HG02678 (cell line): ENCODE results near the gene ANO4.
"Not testable (repeated sequence)": the region's sequence is repeated elsewhere in the genome, so short reads cannot be mapped to it uniquely, and the experiment has no call there.

Experiments used
- ATAC-seq: cut with Tn5 transposase; IDR thresholded peaks from one replicate; pipeline ENCODE4 v1.9.1; 2021; ENCODE audit warnings: mild to moderate bottlenecking, moderate library complexity; ENCODE audit not compliant: unreplicated experiment

ANO4 gene

DNA sequence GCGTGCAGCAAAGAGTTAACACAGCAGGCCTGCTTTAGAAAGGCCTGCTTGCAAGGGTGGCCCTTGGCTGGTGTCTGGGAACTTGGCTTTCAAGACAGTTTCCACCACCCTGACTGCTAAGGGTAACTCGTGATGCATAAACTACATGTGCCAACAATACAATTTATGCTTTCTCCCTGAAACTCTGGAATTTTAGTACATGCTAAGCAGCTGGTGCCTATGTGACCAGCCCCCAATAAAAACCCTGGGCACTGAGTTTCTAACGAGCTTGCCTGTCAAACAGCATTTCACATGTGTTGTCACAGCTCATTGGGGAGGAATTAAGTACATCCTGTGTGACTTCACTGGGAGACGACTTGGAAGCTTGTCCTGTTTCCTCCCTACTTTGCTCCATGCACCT is 282.3 kb downstream of the ANO4 start:
- ATAC-seq: no peak

- ATAC-seq: no peak
Observed at GRCh38 chr12:101077791-101078528, 283.4 kb downstream of the ANO4 start.

- no peak for ATAC-seq
Observed at GRCh38 chr12:101078536-101079285, 284.1 kb downstream of the ANO4 start.

GRCh38 chr12:101082706-101083105 is 288.1 kb downstream of the ANO4 start:
- no peak for ATAC-seq

GRCh38 chr12:101086490-101087135 is 292.0 kb downstream of the ANO4 start:
- no peak for ATAC-seq

- no peak for ATAC-seq
Observed at GRCh38 chr12:101087920-101088319, 293.3 kb downstream of the ANO4 start.

DNA sequence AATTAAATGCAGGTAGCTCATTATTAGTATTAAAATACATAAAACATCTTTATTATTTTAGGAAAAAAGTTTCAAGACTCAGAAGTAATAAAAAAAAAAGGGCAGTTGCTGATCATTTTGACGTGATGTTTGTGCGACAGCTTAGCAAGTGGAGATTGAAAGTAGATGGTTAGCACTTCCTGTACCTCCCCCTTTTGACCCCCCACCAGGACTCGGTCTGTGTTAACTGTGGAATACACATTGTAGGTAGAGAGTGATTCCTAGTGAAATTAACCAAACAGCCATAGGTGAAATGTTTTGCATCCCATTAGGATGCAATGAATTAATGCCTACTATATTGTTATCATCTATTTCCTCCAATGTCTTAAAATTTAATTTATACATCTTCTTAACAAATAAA is 294.7 kb downstream of the ANO4 start:
- ATAC-seq: no peak

DNA sequence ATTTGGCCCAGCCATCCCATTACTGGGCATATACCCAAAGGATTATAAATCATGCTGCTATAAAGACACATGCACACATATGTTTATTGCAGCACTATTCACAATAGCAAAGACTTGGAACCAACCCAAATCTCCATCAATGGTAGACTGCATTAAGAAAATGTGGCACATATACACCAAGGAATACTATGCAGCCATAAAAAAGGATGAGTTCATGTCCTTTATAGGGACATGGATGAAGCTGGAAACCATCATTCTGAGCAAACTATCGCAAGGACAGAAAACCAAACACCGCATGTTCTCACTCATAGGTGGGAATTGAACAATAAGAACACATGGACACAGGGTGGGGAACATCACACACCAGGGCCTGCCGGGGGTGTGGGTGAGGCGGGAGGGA is 295.6 kb downstream of the ANO4 start:
- not testable (repeated sequence) for ATAC-seq

GRCh38 chr12:101097829-101098580 is 303.4 kb downstream of the ANO4 start:
- ATAC-seq: no peak

DNA sequence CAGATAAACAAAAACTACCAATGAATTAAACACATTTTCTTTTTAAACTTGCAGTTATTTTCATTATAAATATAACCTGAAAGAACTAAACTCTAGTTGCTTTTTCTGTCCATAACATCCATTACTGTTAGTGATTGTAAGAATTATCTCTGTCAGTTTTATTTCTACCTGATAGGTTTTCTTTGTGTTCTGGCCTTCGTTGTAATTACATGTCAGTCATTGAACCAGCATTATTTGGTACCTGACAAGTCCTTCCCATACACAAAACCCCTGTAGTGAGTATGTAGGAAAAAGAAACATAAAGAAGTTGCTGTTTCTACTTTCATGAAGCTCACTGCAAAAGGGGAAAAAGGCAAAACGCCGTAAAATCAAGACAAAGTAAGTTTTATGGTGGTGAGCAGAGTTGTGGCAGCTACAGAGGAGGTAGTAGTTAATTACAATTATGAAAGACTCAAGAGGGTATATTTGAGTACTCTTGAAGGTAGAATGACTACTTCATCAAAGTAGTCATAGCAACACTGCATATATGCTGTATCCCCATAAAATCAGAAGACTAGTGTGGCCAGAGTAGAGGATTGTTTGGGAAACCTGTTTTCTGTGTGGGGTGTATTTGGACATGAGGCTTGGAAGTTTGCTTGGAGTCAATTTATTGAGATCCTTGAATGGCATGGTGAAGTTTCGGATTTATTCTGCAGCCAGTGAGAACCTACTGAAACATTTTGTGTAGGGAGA is 312.6 kb downstream of the ANO4 start:
- ATAC-seq: no peak

GRCh38 chr12:101108130-101108529 is 313.6 kb downstream of the ANO4 start:
- no peak for ATAC-seq

DNA sequence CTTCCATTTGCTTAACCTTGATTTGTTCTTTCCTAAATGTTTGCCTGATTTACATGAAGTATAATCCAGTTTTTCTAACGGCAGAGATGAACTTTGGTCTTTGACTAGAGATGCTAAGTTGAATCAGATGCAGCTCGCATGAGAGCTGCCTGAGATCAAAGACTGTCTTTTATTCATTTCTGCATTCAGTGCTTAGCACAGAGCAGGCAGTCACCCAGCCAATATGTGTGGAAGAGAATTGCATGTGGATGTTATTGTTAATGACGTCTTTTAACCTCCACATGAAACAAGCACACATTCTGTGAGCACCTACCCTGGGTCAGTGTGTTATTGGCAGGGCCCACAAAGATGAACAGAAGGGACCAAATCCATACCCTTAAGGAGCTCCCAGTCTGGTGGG is 316.3 kb downstream of the ANO4 start:
- ATAC-seq: no peak

DNA sequence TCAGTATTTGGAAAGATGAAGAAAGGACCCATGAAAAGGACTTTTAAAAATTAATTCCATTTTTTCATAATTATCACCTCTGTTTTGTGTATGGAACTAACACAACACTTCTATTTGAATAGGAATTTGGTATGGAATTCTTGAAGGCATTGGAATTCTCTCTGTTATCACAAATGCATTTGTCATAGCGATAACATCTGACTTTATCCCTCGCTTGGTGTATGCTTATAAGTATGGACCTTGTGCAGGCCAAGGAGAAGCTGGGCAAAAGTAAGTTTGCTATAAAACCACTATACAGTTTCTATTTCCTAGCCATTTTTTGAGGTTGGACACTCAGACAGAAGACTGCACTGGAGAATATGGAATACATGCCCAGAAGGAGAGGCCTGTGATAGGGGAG is 316.9 kb downstream of the ANO4 start:
- ATAC-seq: no peak

GRCh38 chr12:101115326-101115725 is 320.8 kb downstream of the ANO4 start:
- ATAC-seq: no peak

GRCh38 chr12:101116911-101117310 is 322.3 kb downstream of the ANO4 start:
- ATAC-seq: no peak

DNA sequence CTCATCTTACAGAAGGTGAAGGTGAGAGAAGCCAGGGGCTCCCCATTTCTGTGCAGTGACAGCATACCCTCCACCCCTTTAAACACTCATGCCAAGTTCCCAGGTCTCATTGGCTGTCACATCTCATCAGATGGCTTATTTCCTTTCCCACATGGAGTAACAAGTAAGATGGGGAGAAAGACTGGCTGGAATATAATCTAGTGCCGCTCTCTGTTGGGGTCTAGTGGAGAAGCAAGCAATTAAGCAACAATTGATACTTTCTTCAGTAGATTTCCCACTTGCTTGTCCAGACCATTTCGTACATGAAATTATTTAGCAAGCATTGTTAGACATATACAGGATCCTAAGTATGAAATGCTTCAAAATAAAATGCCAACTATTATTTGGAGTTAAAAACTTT is 323.3 kb downstream of the ANO4 start:
- no peak for ATAC-seq

DNA sequence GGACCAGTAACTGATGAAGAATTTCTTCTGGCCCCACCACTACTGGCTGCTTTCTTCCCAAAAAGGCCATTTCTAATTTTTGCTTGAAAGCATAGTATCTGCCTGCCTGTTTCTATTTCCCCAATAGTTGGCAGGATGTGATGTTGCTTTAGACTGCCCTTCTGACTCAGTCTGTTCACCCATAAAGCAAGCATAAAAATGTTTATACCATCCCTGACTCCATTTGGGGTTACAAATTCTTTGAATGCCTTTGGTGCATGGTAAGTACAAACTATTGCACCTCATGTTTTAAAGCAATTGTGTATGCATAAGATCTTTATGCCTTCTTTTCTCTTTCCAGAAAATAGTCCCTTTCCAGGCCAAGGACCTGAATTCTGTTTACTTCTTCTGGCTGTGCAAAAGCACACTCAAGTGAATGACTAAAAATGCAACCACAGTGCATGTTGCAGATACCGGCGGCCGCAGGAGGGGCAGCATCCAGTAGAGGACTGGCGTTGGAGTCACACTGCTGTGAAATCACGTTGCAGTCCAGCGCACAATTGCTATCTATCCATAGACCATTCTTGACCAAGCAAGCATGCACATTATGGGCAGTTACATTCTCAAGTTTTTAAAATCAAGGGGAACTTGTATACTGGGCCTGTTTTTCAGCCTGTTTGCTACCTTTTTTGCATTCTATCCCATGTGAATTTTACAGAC is 333.1 kb downstream of the ANO4 start:
- no peak for ATAC-seq

DNA sequence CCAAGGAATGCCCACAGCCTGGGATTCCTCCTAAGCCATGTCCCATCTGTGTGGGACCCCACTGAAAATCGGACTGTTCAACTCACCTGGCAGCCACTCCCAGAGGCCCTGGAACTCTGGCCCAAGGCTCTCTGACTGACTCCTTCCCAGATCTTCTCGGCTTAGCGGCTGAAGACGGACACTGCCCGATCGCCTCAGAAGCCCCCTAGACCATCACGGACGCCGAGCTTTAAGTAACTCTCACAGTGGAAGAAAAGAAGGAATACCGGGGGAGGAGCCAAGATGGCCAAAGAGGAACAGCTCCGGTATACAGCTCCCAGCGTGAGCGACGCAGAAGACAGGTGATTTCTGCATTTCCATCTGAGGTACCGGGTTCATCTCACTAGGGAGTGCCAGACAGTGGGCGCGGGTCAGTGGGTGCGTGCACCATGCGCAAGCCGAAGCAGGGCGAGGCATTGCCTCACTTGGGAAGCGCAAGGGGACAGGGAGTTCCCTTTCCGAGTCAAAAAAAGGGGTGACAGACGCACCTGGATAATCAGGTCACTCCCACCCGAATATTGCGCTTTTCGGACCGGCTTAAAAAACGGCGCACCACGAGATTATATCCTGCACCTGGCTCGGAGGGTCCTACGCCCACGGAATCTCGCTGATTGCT is 351.3 kb downstream of the ANO4 start:
- not testable (repeated sequence) for ATAC-seq

- ATAC-seq: no peak
Observed at GRCh38 chr12:101165319-101165718, 370.7 kb downstream of the ANO4 start.
